Renal cortical epithelial cell (primary cell): ENCODE results near the gene MRTFB. TPM values are rescaled to one million over a fixed set of nuclear protein-coding genes. Genes with fewer than 3 reads are reported as not detected.
A peak's percentile ranks its signal among the peaks of the same experiment; 100 is the strongest.
"Not testable (repeated sequence)": the region's sequence is repeated elsewhere in the genome, so short reads cannot be mapped to it uniquely, and the experiment has no call there.

Experiments used
- DNase-seq: peaks from one replicate; pipeline ENCODE4 v3.0.0-alpha.2; 2011; ENCODE audit warnings: low read depth
- total RNA-seq: library from RNA; depleted of rRNA; stranded (reverse); fragments of >200 nt; gene quantifications from 2 replicates; pipeline ENCODE4 v1.2.3, GENCODE V29; 2014

Gene MRTFB
- total RNA-seq, 1 donor from 2014 or later = 21.9 TPM

- no peak for DNase-seq
These were observed 32.9 kb downstream of the MRTFB start for GRCh38 chr16:14104066-14104465.

GRCh38 chr16:14105760-14106375 is 34.7 kb downstream of the MRTFB start:
- no peak for DNase-seq

- no peak for DNase-seq
These were observed 35.3 kb downstream of the MRTFB start for GRCh38 chr16:14106457-14106856.

- DNase-seq = no peak
These were observed 35.8 kb downstream of the MRTFB start for GRCh38 chr16:14106961-14107360.

GRCh38 chr16:14109077-14109775 is 38.1 kb downstream of the MRTFB start:
- no peak for DNase-seq

- no peak for DNase-seq
These were observed 38.9 kb downstream of the MRTFB start for GRCh38 chr16:14109782-14110727.

- DNase-seq = no peak
These were observed 39.7 kb downstream of the MRTFB start for GRCh38 chr16:14110728-14111251.

GRCh38 chr16:14111713-14112538 is 40.8 kb downstream of the MRTFB start:
- peak; percentile 25 for DNase-seq

GRCh38 chr16:14112539-14112856 is 41.4 kb downstream of the MRTFB start:
- DNase-seq = no peak

GRCh38 chr16:14113344-14113743 is 42.2 kb downstream of the MRTFB start:
- no peak for DNase-seq

- DNase-seq = no peak
These were observed 45.9 kb downstream of the MRTFB start for GRCh38 chr16:14117051-14117450.

GRCh38 chr16:14119799-14120198 is 48.7 kb downstream of the MRTFB start:
- no peak for DNase-seq

- DNase-seq = no peak
These were observed 49.2 kb downstream of the MRTFB start for GRCh38 chr16:14120335-14120734.

- no peak for DNase-seq
These were observed 50.0 kb downstream of the MRTFB start for GRCh38 chr16:14121142-14121541.

- DNase-seq = no peak
These were observed 50.8 kb downstream of the MRTFB start for GRCh38 chr16:14121872-14122271.

- DNase-seq = not testable (repeated sequence)
These were observed 51.3 kb downstream of the MRTFB start for GRCh38 chr16:14122430-14122829.

- no peak for DNase-seq
These were observed 54.0 kb downstream of the MRTFB start for GRCh38 chr16:14125000-14125681.

- DNase-seq = no peak
These were observed 54.6 kb downstream of the MRTFB start for GRCh38 chr16:14125708-14126107.

- no peak for DNase-seq
These were observed 57.0 kb downstream of the MRTFB start for GRCh38 chr16:14128097-14128496.

- DNase-seq = no peak
These were observed 58.4 kb downstream of the MRTFB start for GRCh38 chr16:14129502-14129901.
